Amniotic epithelial cell (primary cell): ENCODE data around the gene SLC7A4.

Experiments used
- DNase-seq: peaks from one replicate; pipeline ENCODE4 v3.0.0-alpha.2; 2010; ENCODE audit warnings: low read depth

The SLC7A4 gene

DNA sequence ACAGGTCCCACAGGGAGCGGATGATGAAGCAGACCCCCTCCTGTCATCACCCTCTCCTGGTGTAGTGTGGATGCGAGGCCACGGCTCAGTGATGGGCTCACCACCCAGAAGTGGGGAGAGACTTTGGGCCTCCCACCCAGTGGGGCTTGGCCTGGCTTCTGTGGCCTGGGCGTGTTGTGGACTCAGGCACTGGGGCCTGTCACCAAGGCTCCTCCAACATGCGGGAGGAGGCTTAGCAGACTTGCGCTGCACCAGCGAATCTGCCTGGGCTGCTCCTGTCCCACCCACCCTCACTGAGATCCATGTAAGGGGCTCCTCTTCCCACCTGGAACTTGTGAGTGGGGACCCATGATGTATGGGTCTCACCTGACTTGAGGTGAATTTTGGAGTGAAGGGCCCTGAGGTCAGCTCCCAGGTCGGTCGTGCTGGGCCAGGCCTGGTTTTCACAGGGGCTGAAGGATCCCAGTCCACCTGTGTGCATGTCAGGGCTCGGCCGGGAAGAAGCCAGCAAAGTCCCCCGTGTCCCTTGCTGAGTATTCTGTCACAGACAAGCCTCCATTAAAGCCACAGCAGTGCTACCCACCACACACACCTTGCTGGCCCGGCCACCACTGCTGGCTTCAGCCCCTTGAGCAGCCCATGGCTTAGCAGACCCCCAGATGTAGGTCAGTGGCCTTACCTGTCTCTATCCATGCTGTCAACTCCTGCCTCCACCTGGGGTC is 34.7 kb downstream of the SLC7A4 start:
- no peak for DNase-seq

- DNase-seq = no peak
These were observed 35.5 kb downstream of the SLC7A4 start for GRCh38 chr22:20996598-20997535.

DNA sequence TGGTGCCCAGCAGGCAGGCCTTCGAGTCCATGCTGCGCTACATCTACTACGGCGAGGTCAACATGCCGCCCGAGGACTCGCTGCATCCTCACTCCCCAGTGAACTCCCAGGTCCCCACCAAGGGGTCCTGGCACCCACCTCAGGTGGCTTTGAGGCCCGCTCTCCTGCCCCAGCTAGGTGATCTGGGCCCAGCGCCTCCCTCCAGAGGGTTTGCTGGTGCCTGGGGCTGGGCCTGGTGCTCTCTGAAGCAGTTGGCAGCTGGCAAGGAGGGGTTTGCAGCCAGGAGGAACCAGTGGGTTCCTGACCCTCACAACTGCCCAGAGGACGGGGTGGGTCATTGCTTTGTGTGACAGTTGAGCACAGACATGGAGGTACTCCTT is 36.3 kb downstream of the SLC7A4 start:
- DNase-seq = no peak

DNA sequence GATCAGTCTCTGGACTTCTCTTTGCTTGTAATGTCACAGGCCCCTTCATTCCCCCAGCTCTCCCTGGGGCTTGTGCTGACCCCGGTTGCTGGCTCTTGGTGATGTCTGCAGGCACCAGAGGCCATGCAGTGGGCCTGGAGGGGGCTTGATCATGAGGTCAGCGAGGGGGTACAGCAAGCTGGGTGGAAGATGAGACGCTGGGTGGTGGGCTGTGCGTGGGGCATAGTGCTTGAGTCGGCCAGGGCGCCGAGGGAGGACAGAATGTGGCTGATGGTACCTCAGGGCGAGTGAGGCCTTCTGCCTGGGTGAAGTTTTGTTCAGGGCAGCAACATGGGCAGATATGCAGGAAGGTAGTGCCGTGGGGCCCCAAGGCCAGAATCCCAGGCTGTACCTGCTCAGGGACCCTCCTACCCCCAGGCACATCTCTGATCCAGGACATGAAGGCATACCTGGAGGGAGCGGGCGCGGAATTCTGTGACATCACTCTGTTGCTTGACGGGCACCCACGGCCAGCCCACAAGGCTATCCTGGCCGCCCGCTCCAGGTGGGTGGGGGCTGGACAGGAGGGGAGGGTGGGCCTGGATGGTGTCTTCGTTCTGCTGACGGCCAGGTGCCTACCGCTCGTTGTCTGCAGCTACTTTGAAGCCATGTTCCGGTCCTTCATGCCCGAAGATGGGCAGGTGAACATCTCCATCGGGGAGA is 36.9 kb downstream of the SLC7A4 start:
- no peak for DNase-seq

DNA sequence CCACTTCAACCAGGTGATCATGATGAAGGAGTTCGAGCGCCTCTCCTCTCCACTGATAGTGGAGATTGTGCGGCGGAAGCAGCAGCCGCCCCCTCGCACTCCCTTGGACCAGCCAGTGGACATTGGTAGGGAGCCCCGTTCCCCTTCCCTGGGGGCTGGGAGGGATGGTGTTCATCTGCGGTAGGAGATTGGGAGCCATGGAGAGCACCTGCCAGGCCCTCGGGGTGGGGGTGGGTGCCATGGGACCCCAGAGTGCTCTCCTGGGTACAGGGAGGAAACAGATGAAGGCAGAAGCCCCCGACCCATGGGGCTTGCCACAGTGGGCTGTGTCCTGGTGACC is 37.5 kb downstream of the SLC7A4 start:
- no peak for DNase-seq

- no peak for DNase-seq
These were observed 38.0 kb downstream of the SLC7A4 start for GRCh38 chr22:20994128-20994901.

DNA sequence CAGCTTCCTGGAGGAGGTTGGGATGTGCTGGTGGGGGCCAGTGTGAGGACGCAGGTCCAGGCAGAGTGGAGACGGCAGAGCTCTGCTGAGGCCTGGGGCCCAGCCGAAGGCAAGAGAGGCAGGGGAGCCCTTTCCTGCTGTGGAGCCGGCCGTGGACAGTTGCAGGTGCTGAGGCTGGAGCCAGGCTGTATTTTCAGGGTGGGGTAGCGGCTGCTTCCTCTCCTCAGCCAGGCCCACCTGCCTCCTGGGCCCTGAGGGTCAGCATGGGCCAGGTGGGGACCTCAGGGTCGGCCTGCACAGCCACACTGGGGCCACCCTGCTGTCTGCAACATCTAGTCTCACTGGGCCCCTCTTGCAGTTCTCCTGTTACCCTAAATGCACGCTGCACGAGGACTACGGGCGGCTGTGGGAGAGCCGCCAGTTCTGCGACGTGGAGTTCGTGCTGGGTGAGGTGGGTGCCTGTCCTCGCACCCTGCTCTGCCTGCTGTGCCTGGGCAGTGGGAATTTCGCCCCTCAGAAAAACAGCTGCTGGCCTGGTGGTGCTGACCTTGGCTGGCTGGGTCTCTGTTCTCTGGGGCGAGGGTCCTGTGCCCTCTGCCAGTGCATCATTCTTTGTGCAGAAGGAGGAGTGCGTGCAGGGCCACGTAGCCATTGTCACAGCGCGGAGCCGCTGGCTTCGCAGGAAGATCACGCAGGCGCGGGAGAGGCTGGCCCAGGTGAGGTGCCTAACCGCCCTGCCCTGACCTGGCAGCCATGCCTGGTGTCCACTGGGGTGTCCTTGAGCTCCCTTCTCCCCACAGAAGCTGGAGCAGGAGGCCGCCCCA is 38.8 kb downstream of the SLC7A4 start:
- no peak for DNase-seq

DNA sequence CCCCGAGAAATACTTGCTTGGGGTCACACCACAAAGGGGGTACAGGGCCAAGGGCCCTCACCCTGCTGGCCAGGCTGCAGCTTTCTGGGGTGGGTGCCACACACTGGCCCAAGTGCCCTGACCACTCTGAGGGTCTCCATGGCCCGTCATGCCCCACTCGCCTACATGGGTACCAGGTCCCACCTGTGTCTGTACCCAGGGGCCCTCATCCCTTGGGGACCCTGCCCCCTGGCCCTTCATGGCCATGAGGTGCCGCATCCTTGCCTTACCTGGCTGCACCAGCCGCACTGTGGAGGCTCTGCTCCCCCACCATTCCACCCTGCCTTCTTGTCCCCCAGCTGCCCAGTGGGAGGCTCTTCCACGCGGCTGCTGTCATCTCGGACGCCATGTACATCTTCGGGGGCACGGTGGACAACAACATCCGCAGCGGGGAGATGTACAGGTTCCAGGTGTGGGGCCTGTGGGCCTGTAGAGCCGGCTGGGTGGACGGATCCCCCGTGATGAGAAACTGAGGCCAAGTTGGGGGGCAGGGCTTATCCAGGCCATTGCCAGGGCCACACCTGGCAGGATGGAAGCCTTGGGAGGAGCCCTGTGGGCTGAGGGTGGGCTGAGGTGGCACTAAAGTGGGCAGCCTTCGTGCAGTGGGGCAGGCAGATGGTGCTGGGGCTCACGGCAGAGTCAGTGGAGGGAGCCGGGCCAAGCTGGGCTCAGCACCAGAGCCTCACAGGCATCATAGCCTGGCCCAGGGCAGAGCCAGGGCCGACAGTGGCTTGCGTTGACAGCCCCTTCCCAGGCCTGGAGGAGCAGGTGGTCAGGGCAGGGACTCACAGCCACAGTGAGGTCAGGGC is 39.7 kb downstream of the SLC7A4 start:
- DNase-seq = no peak

DNA sequence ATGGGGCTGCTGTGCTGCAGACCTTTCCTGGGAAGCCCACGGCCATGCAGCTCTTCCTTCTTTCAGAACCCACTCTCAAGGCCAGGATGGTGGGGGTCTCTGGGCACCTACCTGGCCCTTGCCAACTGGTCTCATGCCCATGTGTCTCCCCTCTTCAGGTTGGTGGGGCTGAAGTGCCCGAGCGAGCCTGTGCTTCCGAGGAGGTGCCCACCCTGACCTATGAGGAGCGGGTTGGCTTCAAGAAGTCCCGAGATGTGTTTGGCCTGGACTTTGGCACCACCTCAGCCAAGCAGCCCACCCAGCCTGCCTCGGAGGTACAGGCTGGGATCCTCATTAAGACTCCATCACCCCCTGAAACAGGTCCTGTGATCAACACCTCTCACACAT is 40.3 kb downstream of the SLC7A4 start:
- no peak for DNase-seq

DNA sequence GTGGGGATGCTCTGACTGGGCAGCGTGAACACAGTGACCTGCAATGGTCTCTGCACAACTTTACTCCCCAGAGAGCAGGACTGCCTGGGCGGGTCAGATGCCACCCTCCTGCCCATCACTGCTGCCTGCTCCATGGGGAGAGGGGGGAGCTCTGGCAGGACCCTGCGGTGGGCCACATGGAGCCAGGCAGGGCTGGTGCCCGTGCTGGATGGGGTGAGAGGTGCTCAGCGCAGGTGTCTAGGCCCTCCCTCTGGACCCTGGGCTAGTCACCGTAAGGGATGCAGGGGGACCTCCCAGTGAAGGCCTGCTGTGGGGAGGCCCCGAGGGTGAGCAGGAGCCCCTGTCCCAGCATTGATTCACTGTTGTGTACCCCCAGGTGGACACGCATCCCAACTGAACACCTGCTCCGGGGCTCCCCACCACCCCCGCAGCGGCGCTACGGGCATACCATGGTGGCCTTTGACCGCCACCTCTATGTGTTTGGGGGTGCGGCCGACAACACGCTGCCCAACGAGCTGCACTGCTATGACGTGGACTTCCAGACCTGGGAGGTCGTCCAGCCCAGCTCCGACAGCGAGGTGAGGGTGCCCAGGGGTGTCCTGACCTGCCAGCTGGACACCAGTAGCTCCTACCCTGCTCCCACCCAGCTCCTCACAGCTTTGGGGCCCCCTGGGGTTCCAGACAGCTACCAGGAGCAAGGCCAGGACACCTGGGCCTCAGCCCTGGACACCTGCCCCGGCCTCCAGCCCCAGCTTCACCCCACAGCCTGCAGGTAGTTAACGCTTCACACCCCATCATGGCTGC is 40.9 kb downstream of the SLC7A4 start:
- no peak for DNase-seq

DNA sequence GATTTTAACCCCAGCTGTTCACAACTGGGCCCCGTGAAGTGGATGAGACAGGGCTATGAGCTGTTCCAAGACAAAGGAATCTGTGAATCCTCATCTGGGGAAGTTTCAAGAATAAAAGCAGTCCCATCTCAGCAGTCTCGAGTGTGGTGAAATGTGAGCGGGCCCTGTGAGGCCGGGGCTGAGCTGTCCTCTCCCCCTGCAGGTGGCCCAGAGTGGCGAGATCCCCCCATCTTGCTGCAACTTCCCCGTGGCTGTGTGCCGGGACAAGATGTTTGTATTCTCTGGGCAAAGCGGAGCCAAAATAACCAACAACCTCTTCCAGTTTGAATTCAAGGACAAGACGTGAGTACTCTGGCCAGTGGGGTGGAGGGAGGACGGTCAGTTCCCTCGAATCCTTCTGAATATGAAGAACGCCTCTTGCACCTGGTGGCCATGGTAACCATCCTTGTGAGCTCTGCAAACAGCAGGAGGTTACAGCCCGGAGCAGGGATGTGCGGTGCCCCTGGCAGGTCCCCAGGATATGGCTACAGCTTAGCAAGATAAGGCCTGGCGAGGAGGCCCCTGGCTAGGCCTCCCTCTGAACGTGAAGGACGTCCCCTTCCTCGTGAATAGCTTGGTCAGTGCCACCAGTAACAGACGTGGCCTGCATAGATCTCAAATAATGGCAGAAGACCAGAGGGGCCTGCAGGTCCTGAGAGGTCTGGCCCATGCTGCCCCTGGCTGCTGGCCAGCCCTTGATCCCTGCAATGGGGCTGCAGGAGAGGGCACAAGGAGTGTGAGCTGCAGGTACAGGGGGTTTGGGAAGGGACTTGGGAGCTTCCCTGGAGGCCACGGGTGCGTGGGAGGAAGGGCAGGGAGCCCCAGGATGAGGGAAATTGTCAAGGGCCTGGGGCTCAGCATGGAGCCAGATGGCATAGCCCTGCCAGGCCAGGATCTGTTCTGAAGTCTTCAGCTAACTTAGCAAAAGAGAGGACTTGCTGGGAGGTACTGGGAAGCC is 41.9 kb downstream of the SLC7A4 start:
- DNase-seq = no peak

GRCh38 chr22:20989323-20990138 is 42.8 kb downstream of the SLC7A4 start:
- DNase-seq = no peak

DNA sequence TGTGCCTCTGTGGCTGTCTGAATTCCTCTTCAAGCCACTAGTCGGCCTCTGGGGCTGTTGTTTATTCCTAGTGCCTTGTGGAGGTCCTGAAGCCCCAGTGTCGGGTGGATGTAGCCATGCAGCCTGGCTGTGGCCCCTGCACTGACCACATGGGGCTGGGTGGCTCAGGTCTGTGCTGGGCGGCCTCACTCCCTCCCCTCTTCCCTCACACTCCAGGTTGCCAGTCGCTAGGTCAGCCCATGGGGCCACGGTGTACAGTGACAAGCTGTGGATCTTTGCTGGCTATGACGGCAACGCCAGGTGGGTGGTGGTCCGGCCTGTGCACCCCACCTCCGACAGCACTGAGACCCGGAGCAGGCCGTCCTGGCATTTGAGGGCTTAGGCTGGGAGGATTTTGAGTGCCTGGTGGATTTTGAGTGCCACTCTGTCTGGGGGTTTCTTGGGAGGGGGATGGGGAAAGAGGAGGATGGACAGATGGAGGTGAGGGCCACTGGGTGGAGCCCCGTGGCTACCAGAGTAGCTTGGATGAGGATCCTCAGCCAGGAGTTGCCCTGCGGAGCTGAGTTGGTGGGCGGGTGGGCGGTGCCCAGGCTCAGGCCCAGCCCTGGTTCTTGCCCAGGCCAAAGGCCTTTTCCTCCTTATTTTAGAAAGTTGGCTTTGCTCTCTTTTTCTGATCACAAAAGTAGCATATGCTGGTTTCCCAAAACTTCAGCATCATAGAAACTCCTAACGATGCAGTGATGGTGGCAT is 43.6 kb downstream of the SLC7A4 start:
- DNase-seq = no peak

GRCh38 chr22:20987375-20987774 is 45.0 kb downstream of the SLC7A4 start:
- no peak for DNase-seq

GRCh38 chr22:20986365-20986764 is 46.0 kb downstream of the SLC7A4 start:
- DNase-seq = no peak

DNA sequence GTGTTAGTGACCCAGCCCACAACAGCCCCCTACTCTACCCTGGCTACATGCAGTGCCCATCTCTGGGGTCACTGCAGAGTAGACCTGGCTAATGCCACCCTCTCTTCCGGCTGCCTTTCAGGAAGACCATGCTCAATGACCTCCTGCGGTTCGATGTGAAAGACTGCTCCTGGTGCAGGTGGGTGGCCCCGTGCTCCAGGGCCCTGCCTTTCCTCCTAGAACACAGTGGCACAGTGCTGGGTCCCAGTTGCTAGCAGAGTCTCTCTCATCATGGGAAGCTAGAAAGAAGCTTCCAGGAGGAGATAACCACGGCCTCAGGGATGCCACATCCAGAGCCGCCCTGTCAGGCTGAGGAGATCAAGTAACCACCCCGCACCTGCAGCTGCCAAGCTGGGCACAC is 46.6 kb downstream of the SLC7A4 start:
- DNase-seq = no peak
